ENCODE measurements around the gene BTRC. TPM values are rescaled to one million over a fixed set of nuclear protein-coding genes. Genes with fewer than 3 reads are reported as not detected.
"Not testable (repeated sequence)": the region's sequence is repeated elsewhere in the genome, so short reads cannot be mapped to it uniquely, and the experiment has no call there.

Gene BTRC
- total RNA-seq, 2 donors from 2014 or later: 8.8 to 9.9 TPM

DNA sequence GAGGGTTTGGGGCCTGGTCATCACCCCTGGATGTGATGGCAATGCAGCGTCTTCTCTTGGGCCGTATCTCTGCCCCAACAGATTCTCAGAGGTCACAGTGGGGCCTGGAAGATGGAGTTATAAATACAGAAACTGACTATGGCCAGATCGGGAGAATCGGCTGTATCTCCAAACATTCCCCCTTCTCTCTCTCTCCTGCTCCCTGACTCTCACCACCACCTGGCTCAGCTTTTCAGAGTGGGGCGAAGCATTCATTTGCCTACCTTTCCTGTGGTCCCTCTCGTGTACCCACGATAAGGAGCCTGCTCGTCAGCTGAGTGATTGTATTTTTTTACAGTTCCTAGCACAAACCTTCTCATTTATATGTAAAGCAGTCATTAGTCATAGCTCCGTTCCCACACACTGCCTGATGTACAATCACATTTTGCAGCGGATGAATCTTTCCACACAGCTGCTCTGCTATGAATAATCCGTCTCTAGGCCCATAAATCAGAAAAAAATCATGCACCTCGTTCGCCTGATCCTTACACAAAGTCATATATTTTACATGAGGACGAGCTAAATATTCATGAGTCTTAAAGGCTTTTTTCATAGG is 23.2 kb upstream of the BTRC start:
- Histone ChIP-seq H3K36me3 (replicated peaks in 1 of 2; ENCODE audit: insufficient read depth in 1 of 2, low read depth in 2 of 2) (no peaks in the 10 kb centered on the region), H3K27me3 (no peaks in the 10 kb centered on the region), H3K4me1 (no peaks in the 10 kb centered on the region), H3K27ac (no peak overlapping the region), H3K4me3 (no peak overlapping the region), H3K9me3 (no peaks in the 10 kb centered on the region)
- no peak for DNase-seq
- 65 to 74% methylated on average over 14 of the region's 14 CpGs for WGBS, 2 donors
- no peak for ATAC-seq
- TF ChIP-seq POLR2A (IDR thresholded peaks at IDR 0.05): no peak
- TF ChIP-seq, protein P1, sequence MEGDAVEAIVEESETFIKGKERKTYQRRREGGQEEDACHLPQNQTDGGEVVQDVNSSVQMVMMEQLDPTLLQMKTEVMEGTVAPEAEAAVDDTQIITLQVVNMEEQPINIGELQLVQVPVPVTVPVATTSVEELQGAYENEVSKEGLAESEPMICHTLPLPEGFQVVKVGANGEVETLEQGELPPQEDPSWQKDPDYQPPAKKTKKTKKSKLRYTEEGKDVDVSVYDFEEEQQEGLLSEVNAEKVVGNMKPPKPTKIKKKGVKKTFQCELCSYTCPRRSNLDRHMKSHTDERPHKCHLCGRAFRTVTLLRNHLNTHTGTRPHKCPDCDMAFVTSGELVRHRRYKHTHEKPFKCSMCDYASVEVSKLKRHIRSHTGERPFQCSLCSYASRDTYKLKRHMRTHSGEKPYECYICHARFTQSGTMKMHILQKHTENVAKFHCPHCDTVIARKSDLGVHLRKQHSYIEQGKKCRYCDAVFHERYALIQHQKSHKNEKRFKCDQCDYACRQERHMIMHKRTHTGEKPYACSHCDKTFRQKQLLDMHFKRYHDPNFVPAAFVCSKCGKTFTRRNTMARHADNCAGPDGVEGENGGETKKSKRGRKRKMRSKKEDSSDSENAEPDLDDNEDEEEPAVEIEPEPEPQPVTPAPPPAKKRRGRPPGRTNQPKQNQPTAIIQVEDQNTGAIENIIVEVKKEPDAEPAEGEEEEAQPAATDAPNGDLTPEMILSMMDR (IDR thresholded peaks at IDR 0.05): no peak
- intact Hi-C loops (cut with DNase I): no loop called here

DNA sequence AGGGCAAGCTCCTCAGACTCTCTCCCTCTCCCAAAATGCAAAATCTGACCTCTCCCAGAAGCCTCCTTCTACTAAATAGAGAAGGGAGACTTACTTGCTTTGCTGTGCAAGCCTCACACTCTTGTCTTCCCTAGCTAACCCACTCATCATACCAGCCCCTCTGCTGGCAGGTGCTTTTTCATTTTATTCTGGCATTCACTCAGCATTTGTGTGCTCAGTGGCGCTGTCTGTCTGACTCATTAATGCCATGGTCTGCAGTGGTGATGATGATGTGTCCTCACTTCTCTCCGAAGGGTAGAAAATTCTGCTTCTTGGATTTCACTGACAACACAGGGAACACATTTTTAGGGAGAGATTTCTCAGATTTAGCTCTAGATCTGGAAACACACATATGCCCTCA is 22.0 kb upstream of the BTRC start:
- no peaks in the 10 kb centered on the region for H3K27me3 ChIP-seq
- DNase-seq (no peak), ATAC-seq (no peak)
- WGBS, 2 donors: 82 to 100% methylated on average over 2 of the region's 2 CpGs
- TF ChIP-seq, protein P1 (IDR thresholded peaks at IDR 0.05): no peak
- TF ChIP-seq POLR2A (IDR thresholded peaks at IDR 0.05): no peak
- no peak overlapping the region for H3K4me3 ChIP-seq
- no peaks in the 10 kb centered on the region for H3K4me1 ChIP-seq
- intact Hi-C loops (cut with DNase I): no loop called here
- H3K9me3 ChIP-seq: no peaks in the 10 kb centered on the region
- no peak overlapping the region for H3K27ac ChIP-seq
- no peaks in the 10 kb centered on the region for H3K36me3 ChIP-seq (replicated peaks in 1 of 2; ENCODE audit: insufficient read depth in 1 of 2, low read depth in 2 of 2)

DNA sequence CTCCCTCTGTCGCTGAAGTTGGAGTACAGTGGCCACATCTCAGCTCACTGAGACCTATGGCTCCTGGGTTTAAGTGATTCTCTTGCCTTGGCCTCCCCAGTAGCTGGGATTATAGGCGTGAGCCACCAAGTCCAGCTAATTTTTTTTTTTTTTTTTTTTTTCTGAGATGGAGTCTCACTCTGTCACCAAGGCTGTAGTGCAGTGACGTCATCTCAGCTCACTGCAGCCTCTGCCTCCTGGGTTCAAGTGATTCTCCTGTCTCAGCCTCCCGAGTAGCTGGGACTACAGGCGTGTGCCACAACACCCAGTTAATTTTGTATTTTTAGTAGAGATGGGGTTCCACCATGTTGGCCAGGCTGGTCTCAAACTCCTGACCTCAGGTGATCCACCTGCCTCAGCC is 19.7 kb upstream of the BTRC start:
- H3K27ac ChIP-seq; H3K36me3 ChIP-seq (replicated peaks in 1 of 2; ENCODE audit: insufficient read depth in 1 of 2, low read depth in 2 of 2); intact Hi-C loops (cut with DNase I); ATAC-seq; H3K4me3 ChIP-seq; H3K27me3 ChIP-seq; DNase-seq; H3K9me3 ChIP-seq; H3K4me1 ChIP-seq: not testable (repeated sequence)
- whole genome bisulfite sequencing, 2 donors: 85 to 89% methylated on average over 5 of the region's 5 CpGs

DNA sequence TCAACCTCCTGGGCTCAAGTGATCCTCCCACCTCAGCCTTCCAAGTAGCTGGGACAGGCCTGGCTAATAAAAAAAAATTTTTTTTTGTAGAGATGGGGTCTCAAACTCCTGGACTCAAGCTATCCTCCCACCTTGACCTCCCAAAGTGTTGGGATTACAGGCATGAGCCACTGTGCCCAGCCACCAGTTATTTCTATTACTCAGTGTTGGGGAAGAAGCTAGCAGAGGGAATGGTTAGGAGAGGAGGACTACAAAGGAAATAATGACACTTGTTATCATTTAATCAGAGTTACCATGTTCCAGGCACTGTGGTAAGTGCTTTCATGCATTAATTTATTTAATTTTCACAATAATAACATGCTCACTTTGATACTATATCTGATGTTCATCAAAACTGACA is 17.6 kb upstream of the BTRC start:
- DNase-seq: no peak
- intact Hi-C loops (cut with DNase I): no loop called here
- TF ChIP-seq POLR2A (IDR thresholded peaks at IDR 0.05): no peak
- TF ChIP-seq, protein P1 (IDR thresholded peaks at IDR 0.05): no peak
- Histone ChIP-seq H3K4me3 (no peak overlapping the region), H3K4me1 (no peaks in the 10 kb centered on the region), H3K27ac (no peak overlapping the region), H3K36me3 (replicated peaks in 1 of 2; ENCODE audit: insufficient read depth in 1 of 2, low read depth in 2 of 2) (no peaks in the 10 kb centered on the region), H3K9me3 (no peaks in the 10 kb centered on the region), H3K27me3 (no peaks in the 10 kb centered on the region)
- no peak for ATAC-seq

DNA sequence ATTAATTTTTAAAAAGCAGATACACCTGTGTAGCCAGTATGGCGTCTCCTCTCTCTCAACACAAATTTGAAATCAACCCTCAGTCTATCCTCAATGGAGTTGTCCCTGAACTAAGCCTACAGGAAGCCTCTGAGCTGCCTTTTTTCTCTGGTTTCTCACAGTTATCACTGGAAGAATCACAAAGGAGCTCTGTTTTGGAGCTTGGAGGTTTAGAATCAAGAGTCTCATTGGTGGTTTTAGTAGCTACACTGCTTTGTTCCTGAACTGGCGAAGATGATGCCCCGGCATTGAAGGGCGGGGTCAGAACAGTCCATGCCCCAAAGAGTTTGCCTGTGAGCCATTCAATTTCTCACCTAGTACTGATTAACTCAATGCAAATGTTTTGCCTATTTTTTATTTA is 16.1 kb upstream of the BTRC start:
- Histone ChIP-seq H3K9me3 (no peaks in the 10 kb centered on the region), H3K4me3 (no peak overlapping the region), H3K4me1 (no peaks in the 10 kb centered on the region), H3K27ac (no peak overlapping the region), H3K27me3 (no peaks in the 10 kb centered on the region), H3K36me3 (replicated peaks in 1 of 2; ENCODE audit: insufficient read depth in 1 of 2, low read depth in 2 of 2) (no peaks in the 10 kb centered on the region)
- TF ChIP-seq, protein P1 (IDR thresholded peaks at IDR 0.05): no peak
- 84 to 92% methylated on average over 4 of the region's 4 CpGs for WGBS, 2 donors
- ATAC-seq: no peak
- DNase-seq: no peak
- intact Hi-C loops (cut with DNase I): no loop called here

Measured in body of pancreas (tissue), 4 donors.